ENCODE measurements around the gene DUT.
A peak's percentile ranks its signal among the peaks of the same experiment; 100 is the strongest.

Gene DUT

DNA sequence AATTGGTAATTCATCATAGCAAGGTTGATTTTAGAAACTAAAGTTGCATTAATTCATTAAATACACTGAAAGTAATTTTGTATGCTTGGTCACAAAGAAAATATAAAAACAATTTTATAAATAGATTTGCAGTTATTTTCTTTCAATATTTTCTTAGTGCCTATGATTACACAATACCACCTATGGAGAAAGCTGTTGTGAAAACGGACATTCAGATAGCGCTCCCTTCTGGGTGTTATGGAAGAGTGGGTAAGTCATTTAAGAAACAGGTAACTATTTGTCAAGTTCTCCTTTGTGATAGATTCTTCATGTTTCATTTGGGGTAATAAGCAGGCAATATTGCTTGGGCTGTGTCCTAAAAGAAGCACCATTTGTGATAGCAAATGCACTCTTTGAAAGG, 3.0 kb downstream of the DUT start:
- peak in 1 of 2 experiments; percentile 54 for DNase-seq (ENCODE audit: low read depth in 1 of 2, low spot score in 1 of 2)
- TF ChIP-seq GABPA (IDR thresholded peaks at IDR 0.05; ENCODE audit: low read depth) (no peak), POLR2AphosphoS5 (IDR thresholded peaks at IDR 0.05; ENCODE audit: low read depth) (no peak), CTCF (IDR thresholded peaks at IDR 0.05; ENCODE audit: insufficient read depth, low read length) (peak; percentile 9), REST (IDR thresholded peaks at IDR 0.05; ENCODE audit: insufficient replicate concordance, low read depth) (no peak), SPI1 (IDR thresholded peaks at IDR 0.05; ENCODE audit: borderline replicate concordance, low read depth) (no peak)
- Histone ChIP-seq H3K27me3 (ENCODE audit: insufficient read depth, poor library complexity, severe bottlenecking) (no peaks in the 10 kb centered on the region), H3K4me3 (replicated peaks; ENCODE audit: insufficient read depth, low read length) (peak overlapping the region; percentile 76), H3K27ac (replicated peaks) (peak overlapping the region; percentile 93)

- no peak overlapping the region for H3K27ac ChIP-seq (replicated peaks)
- no peak for DNase-seq (ENCODE audit: low read depth in 1 of 2, low spot score in 1 of 2)
- TF ChIP-seq SPI1 (IDR thresholded peaks at IDR 0.05; ENCODE audit: borderline replicate concordance, low read depth), result no peak
- TF ChIP-seq GABPA (IDR thresholded peaks at IDR 0.05; ENCODE audit: low read depth), result no peak
- TF ChIP-seq CTCF (IDR thresholded peaks at IDR 0.05; ENCODE audit: insufficient read depth, low read length), result no peak
- TF ChIP-seq REST (IDR thresholded peaks at IDR 0.05; ENCODE audit: insufficient replicate concordance, low read depth), result no peak
- TF ChIP-seq POLR2AphosphoS5 (IDR thresholded peaks at IDR 0.05; ENCODE audit: low read depth), result no peak
- no peaks in the 10 kb centered on the region for H3K27me3 ChIP-seq (ENCODE audit: insufficient read depth, poor library complexity, severe bottlenecking)
- no peak overlapping the region for H3K4me3 ChIP-seq (replicated peaks; ENCODE audit: insufficient read depth, low read length)
Measured at GRCh38 chr15:48336940-48337339, 5.7 kb downstream of the DUT start.

DNA sequence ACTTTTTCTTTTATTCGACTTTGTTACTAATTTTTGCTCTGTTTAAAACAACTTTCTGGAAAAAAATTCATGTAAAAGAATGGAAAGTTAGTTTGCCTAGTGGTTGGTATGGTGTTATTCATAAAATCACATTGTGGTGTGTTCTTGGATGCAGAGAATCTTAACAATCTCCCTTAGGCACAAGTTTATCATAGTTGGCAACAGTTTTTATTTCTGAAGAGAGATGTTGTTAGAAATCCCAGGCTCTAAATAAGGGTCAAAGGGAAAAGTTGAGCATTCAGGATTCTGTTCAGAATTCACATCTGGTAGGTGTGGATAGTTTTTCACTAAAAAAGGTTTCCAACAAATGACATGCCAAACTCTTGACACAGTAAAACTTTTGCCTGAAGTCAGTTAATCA, 6.4 kb downstream of the DUT start:
- H3K4me3 ChIP-seq (replicated peaks; ENCODE audit: insufficient read depth, low read length), result no peak overlapping the region
- TF ChIP-seq GABPA (IDR thresholded peaks at IDR 0.05; ENCODE audit: low read depth) (no peak), SPI1 (IDR thresholded peaks at IDR 0.05; ENCODE audit: borderline replicate concordance, low read depth) (no peak), REST (IDR thresholded peaks at IDR 0.05; ENCODE audit: insufficient replicate concordance, low read depth) (no peak), POLR2AphosphoS5 (IDR thresholded peaks at IDR 0.05; ENCODE audit: low read depth) (no peak), CTCF (IDR thresholded peaks at IDR 0.05; ENCODE audit: insufficient read depth, low read length) (no peak)
- H3K27ac ChIP-seq (replicated peaks), result no peak overlapping the region
- no peak for DNase-seq (ENCODE audit: low read depth in 1 of 2, low spot score in 1 of 2)
- no peaks in the 10 kb centered on the region for H3K27me3 ChIP-seq (ENCODE audit: insufficient read depth, poor library complexity, severe bottlenecking)
